ENCODE results near the gene YAE1.

The YAE1 gene

DNA sequence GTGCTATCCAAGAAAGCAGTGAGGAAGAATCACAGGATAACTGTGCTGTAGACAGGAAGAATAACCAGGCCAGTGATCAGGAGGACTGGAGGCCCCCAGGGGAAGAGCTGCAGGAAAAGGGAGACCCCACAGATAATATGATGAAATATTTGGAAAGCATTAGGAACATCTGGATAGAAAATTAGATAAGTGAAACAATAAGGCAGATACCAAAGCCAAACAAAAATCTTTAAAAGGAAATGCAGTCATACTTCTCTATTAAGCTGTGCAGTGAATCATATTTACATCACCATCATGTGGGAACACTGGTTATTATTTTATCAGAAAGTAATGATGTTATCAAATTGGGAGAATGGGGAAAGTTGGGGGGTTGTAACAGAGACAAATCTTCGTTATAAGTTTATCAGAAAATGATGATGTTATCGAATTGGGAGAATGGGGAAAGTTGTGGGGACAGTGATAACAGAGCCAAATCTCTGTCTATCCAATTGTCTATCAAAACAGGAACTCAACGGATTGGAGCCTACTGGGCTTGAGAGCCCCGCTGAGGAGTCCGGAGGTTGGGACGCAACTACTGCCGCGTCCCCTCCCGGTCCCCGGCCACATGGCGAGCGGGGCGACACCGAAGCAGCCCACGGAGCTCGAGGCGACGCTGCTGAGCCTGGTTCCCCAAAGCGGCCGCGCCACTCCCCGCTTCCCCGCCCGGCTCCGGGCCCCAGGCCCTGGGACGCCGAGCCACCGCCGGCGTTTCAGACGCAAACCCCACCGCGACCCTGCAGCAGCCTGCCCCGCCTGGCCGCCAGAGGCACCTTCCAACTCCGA lies 43.1 kb downstream of the YAE1 start:
- DNase-seq: no peak

DNA sequence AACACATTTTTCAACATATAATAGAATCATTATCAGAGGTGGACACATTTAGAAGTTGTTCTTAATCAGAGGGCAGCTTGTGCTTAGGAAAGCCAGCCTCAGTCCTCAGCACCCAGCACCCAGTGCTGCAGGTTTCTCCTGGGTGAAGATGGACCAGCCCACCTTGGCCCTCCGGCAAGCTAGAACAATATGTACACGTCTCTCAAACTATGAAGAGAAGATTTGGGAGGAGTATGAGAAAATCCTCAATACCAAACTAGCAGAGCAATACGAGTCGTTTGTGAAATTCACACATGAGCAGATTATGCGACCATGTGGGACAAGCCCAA lies 43.7 kb downstream of the YAE1 start:
- no peak for DNase-seq

DNA sequence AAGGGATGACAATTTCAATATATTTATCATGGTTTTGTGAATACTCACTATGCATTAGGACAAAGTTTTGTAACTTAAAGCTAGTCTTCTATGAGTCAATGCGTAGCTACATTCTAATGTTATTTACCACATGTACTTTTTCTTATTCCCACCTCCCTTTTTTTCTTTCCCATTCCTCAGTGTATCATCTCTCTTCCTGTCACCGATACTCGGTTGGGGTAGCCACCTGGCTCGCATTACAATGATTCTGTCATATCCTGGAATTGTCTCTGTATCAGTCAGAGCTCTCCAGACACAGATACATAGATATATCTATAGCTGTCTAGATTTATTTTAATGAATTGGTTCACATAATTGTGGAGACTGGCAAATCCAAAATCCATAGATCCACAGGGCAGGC lies 47.4 kb downstream of the YAE1 start:
- no peak for DNase-seq

DNA sequence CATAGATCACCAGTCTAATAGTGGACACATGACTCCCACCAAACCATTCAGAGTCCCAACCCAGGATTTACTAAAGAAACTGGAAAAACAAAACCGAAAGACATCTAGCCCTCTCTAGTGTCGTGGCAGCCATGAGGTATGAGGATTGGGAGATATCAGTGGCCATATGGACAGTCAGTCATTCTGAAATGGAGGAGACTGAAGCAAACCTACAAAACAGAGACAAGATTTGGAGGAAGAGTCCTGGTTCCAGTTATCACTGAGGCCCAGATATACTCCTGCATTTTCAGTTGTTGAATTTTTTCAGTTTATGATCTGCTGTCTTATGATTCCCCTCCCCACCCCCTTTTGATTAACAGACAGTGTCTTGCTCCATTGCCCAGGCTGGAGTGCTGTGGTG lies 48.1 kb downstream of the YAE1 start:
- no peak for DNase-seq

DNA sequence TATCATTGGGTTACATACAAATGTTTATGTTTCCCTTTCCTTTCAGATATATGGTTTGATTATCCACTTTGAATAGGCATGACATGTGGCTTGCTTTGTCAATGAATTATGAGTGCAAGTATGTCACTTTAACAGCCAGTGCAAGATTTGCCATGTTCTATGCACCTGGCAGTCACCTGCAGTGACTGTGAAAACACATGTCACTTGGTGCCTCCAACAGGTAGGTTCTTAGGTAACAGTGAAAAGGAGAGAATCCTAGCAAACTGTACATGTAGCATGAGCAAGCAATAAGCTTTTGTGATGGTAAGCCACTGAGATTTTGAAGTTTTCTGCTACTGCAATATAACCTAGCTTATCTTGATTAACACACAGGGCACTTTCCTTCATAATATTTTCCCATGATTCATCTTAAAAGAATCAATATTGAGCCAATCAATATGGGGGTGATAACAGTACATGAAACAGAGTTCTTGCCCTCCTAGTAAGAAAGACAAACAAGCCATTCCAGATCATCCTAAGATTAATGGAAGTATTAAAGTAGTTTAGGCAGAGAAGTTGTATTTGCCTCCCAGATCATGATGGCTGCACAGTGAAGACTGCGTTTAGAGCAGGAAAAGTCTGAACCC lies 49.3 kb downstream of the YAE1 start:
- no peak for DNase-seq

DNA sequence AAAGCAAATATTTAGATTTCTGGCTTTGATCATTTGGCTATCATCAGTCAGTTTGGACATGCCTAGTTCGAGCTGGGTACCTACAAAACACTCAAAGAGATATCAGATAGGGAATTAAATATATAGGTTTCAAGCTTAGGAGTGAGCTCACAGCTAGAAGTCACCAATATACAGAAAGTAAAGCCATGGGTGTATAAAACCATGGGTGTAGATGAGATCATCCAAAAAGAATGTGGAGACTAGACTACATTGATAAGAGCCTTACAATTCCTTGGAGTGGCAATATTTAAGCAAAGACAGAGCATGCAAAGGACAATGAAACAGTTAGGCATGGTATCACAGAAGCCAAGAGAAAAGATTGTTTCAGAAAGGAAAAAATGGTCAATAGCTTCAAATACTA lies 49.9 kb downstream of the YAE1 start:
- DNase-seq: no peak

DNA sequence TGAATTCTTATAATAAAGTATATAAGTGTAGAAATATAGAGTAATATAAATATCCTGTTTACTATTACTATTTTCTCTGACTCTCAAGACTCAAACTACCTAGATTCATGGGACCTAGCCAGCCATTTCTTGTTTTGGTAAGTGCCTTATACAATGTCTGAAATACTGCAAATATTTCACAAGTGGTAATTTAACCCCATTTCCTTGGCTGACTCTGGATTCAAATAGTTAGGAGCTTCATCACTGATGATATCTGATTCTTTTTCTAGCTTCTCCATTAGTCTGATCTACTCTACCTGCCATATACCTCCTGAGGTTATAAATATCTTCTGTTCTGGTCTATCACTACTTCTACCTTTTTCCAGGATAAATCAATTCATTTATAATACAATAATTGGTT lies 50.8 kb downstream of the YAE1 start:
- DNase-seq: no peak

DNA sequence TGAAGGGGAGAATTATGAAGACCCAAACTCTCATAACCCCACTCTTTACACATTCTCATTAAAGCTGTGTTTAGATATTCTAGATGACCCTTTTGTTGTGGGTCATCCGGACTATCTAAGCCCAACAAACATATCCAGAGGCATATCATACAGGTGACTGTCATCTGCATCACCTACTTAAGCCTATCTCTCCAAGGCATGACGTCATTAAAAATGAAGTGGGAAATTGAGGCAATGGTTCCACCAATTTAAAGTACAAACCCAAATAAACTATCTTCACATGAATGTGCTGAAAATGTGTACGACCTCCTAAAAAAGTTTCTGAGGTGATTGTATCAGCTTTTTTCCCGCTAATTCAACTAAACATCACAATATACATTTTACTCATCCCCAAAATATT lies 52.7 kb downstream of the YAE1 start:
- DNase-seq: no peak

DNA sequence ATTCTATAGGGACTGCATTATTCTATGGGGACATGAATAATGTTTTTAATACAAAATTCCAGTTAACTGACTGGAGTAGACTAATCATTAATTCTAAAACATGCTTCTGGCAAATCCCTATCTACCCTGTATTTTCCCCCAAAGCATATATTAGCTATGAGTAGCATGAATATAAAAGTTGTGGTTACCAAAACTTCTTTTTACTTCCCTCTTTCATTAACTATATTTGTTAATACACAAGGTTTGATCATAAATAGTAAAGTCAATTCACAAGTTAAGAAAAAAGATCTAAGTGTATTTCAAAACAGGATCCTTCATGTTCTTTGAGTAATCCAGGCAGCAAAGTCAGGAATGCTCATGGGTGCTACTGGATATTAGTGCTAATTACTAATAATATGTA lies 54.3 kb downstream of the YAE1 start:
- DNase-seq: no peak

DNA sequence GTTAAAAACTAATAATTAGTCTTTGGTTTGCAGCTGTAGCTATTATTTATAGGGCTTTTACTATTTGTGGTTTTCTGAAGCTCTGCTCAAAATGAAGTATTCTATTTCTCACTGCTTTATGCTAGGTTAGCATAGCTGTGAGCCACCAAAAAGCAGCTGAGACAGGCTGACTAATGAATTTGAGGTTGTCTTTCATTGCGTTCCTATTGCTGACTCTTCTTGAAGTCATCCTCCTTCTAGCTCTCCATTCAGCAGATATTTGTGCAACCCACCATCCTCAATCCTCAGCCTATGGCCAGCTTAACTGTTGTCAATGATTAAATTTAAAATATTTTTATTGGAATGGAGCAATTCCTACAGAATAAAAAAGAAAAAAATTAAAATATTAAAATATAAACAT lies 55.1 kb downstream of the YAE1 start:
- no peak for DNase-seq

DNA sequence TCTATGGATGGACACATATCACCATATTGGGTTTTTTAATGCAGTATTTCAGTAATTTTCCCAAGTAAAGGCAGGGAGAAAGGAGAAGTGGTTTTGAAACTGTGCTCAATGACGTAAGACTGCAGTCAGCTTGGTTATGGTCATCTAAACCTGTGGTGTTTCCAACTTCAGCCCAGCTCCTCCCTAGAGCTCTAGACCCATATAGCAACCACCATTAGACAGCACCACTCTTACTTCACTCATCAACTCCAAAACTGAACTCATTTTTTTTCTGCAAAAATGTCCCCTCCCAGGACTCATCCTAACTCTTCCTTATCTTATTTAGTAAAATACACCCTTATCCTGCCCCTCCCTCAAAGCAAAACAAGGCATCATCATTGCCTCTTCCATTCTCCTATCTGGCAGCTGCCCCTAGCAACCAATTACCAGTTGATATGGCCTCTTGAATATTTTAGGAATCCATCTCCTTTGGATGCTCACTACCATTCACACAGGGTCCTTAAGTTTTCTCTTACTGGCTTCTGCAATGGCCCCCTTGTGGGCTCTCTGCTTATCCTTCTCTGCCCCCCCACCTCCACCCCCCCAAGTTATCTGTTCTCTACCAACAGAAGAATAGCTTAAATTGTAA lies 55.7 kb downstream of the YAE1 start:
- no peak for DNase-seq
